Activated CD4-positive, alpha-beta T cell treated with anti-CD3 and anti-CD28 coated beads, Interleukin-2, amount 10 ng/mL, durations not matched to agents 24 days and 14 days (primary cell): ENCODE data around the gene BTG1. TPM values are rescaled to one million over a fixed set of nuclear protein-coding genes. Genes with fewer than 3 reads are reported as not detected.
A peak's percentile ranks its signal among the peaks of the same experiment; 100 is the strongest.

Source experiments
- DNase-seq: peaks from one replicate; pipeline ENCODE4 v3.0.0; 2022
- H3K27ac Mint-ChIP-seq: one replicate; pipeline ENCODE4 v1.8.0; 2022; ENCODE audit warnings: mild to moderate bottlenecking, mixed read lengths
- H3K27me3 Mint-ChIP-seq: one replicate; pipeline ENCODE4 v1.8.0; 2022; ENCODE audit warnings: mixed read lengths
- H3K36me3 Mint-ChIP-seq: one replicate; pipeline ENCODE4 v1.8.0; 2022; ENCODE audit warnings: low read depth, mild to moderate bottlenecking, mixed read lengths
- H3K4me1 Mint-ChIP-seq: one replicate; pipeline ENCODE4 v1.8.0; 2021; ENCODE audit warnings: mixed read lengths
- H3K4me3 Mint-ChIP-seq: one replicate; pipeline ENCODE4 v1.8.0; 2022; ENCODE audit warnings: mild to moderate bottlenecking, moderate library complexity, mixed read lengths
- H3K9me3 Mint-ChIP-seq: one replicate; pipeline ENCODE4 v1.8.0; 2021; ENCODE audit warnings: mixed read lengths
- intact Hi-C: fragments of 100-400 bp; cut with micrococcal nuclease; formaldehyde crosslinking; loops from one replicate; pipeline ENCODE4 v1.15.1; 2023
- total RNA-seq: library from RNA; stranded (reverse); gene quantifications from 2 replicates; pipeline ENCODE4 v1.2.3, GENCODE V29; 2022

The BTG1 gene
- total RNA-seq, 1 donor from 2014 or later, result 84.2 TPM

DNA sequence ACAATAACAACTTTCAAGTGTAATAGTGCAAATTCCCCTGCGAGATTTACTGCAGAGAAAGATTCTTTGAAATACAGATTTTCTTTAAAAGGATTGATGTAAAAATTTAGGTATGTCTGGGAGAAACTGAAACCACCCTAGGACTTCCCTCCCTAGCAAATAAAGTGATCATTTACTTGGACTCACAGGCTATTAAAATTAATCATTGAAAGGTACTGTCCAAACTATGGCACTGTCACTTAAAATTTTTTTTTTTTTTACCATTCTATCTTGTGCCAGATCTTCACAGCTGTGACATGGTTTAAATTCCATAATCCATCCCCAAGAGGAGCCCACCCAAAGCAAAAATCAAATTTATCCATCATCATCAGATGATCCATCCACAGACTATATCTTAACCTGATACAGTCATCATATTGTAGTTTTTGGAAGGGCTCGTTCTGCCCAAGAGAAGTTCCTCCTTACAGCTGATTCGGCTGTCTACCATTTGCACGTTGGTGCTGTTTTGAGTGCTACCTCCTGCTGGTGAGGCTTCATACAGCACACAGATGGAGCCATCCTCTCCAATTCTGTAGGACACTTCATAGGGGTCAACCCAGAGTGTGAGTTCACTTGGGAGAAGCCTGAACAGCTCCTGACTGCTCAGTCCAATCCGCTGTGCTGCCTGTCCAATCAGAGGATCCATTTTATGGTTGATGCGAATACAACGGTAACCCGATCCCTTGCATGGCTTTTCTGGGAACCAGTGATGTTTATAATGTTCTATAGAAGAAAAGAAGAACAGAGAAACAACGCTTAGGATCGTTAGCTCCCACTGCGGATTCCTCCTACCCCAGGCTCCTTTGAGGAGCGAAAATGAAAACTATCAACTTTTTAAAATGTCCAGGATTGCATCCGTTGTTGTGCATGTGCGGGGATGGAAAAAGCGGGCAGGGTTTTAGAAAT lies 1.7 kb downstream of the BTG1 start:
- peak overlapping the region; percentile 96 for H3K27ac Mint-ChIP-seq
- peaks cover 70% of the 10 kb centered on the region for H3K36me3 Mint-ChIP-seq
- peaks cover 32% of the 10 kb centered on the region for H3K4me1 Mint-ChIP-seq
- H3K27me3 Mint-ChIP-seq, result no peaks in the 10 kb centered on the region
- peak; percentile 92 for DNase-seq
- H3K4me3 Mint-ChIP-seq, result peak overlapping the region; percentile 99
- intact Hi-C loops, result loop anchor here (1.0 to 5.0 kb wide), 7 partner anchors 13 to 762 kb away; no protein-coding TSS in a partner anchor
- no peaks in the 10 kb centered on the region for H3K9me3 Mint-ChIP-seq

DNA sequence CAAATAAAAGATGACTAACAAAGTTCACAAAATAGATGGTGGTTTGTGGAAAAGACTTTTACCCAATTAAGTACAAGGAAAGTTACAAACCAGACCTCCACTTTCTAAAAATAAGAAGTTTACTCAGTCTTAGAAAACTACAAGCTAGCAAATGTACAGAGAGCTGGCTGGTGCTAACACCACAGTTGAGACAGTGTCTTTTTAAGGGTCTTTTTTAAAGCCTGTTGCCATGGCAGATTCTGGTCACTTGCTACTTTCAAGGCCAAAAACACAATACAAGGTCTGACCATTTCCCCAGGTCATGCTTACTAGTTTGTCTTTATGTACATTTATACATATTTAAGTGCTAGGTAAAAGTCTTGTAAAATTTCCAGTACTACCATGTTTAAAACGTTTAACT lies 2.4 kb downstream of the BTG1 start:
- Mint-ChIP-seq H3K4me3 (peak overlapping the region; percentile 99), H3K9me3 (no peaks in the 10 kb centered on the region), H3K27me3 (no peaks in the 10 kb centered on the region), H3K27ac (peak overlapping the region; percentile 96), H3K4me1 (peaks cover 31% of the 10 kb centered on the region), H3K36me3 (peaks cover 73% of the 10 kb centered on the region)
- peak; percentile 64 for DNase-seq
- intact Hi-C loops, result loop anchor here (1.0 to 5.0 kb wide), 3 partner anchors 113 to 566 kb away; no protein-coding TSS in a partner anchor

- Mint-ChIP-seq H3K4me3 (peak overlapping the region; percentile 99), H3K36me3 (peaks cover 80% of the 10 kb centered on the region), H3K27me3 (no peaks in the 10 kb centered on the region), H3K27ac (peak overlapping the region; percentile 96), H3K9me3 (no peaks in the 10 kb centered on the region), H3K4me1 (peaks cover 35% of the 10 kb centered on the region)
- intact Hi-C loops, result loop anchor here (2.0 to 5.0 kb wide), 2 partner anchors 152 to 565 kb away; no protein-coding TSS in a partner anchor
- peak; percentile 62 for DNase-seq
These were observed 3.3 kb downstream of the BTG1 start for GRCh38 chr12:92142251-92142926.

DNA sequence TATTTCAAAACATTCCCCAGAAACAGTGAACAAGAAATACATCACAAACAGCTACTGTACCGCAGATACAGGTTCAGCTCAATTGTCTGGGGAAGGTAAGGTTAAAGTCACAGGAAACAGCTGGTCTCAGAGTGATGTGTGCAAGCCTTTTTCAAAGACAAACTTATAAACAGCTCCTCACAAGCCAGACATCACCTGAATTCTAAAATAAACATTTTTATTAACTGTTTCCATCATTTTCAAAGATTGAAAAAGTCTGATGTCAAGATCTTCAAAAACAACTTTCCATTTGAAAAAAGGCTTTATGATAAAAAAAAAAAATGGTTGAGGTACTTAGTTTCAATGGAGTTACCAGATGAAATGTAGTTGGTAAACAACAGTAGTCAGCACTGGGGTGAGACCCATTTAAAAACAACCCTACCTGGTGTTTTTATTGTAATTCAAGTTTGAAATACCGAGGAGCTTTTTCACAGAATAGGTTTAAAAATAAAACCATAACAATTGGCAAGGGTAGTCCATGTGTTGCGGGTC lies 4.0 kb downstream of the BTG1 start:
- peak overlapping the region; percentile 57 for H3K27ac Mint-ChIP-seq
- no peaks in the 10 kb centered on the region for H3K9me3 Mint-ChIP-seq
- H3K4me3 Mint-ChIP-seq, result peak overlapping the region; percentile 99
- peak; percentile 79 for DNase-seq
- intact Hi-C loops, result loop anchor here (2.0 to 5.0 kb wide), 2 partner anchors 151 to 564 kb away; no protein-coding TSS in a partner anchor
- no peaks in the 10 kb centered on the region for H3K27me3 Mint-ChIP-seq
- H3K4me1 Mint-ChIP-seq, result peaks cover 39% of the 10 kb centered on the region
- peaks cover 83% of the 10 kb centered on the region for H3K36me3 Mint-ChIP-seq

GRCh38 chr12:92140896-92141536 lies 4.6 kb downstream of the BTG1 start:
- intact Hi-C loops, result loop anchor here (5.0 kb wide), 1 partner anchor 564 kb away; no protein-coding TSS in a partner anchor
- Mint-ChIP-seq H3K4me3 (peak overlapping the region; percentile 99), H3K27me3 (no peaks in the 10 kb centered on the region), H3K27ac (peak overlapping the region; percentile 57), H3K36me3 (peaks cover 85% of the 10 kb centered on the region), H3K9me3 (no peaks in the 10 kb centered on the region), H3K4me1 (peaks cover 45% of the 10 kb centered on the region)
- peak; percentile 55 for DNase-seq

- Mint-ChIP-seq H3K27me3 (no peaks in the 10 kb centered on the region), H3K4me1 (peaks cover 48% of the 10 kb centered on the region), H3K27ac (peak overlapping the region; percentile 57), H3K9me3 (no peaks in the 10 kb centered on the region), H3K36me3 (peaks cover 83% of the 10 kb centered on the region), H3K4me3 (peak overlapping the region; percentile 99)
- intact Hi-C loops, result loop anchor here (5.0 kb wide), 1 partner anchor 563 kb away; no protein-coding TSS in a partner anchor
- no peak for DNase-seq
These were observed 5.5 kb downstream of the BTG1 start for GRCh38 chr12:92140156-92140555.

- peak; percentile 69 for DNase-seq
- intact Hi-C loops, result loop anchor here (5.0 kb wide), 2 partner anchors 452 to 562 kb away; no protein-coding TSS in a partner anchor
- Mint-ChIP-seq H3K27me3 (no peaks in the 10 kb centered on the region), H3K36me3 (peaks cover 87% of the 10 kb centered on the region), H3K4me3 (peak overlapping the region; percentile 99), H3K9me3 (no peaks in the 10 kb centered on the region), H3K4me1 (peaks cover 53% of the 10 kb centered on the region), H3K27ac (peak overlapping the region; percentile 57)
These were observed 6.0 kb downstream of the BTG1 start for GRCh38 chr12:92139634-92140150.

GRCh38 chr12:92138626-92139025 lies 7.0 kb downstream of the BTG1 start:
- Mint-ChIP-seq H3K36me3 (peaks cover 81% of the 10 kb centered on the region), H3K27ac (peak overlapping the region; percentile 82), H3K9me3 (no peaks in the 10 kb centered on the region), H3K4me1 (peaks cover 60% of the 10 kb centered on the region), H3K4me3 (peak overlapping the region; percentile 99), H3K27me3 (no peaks in the 10 kb centered on the region)
- DNase-seq, result no peak
- intact Hi-C loops, result loop anchor here (5.0 kb wide), 1 partner anchor 451 kb away; no protein-coding TSS in a partner anchor

- DNase-seq, result peak; percentile 62
- no peaks in the 10 kb centered on the region for H3K27me3 Mint-ChIP-seq
- peaks cover 65% of the 10 kb centered on the region for H3K4me1 Mint-ChIP-seq
- intact Hi-C loops, result loop anchor here (5.0 kb wide), 1 partner anchor 451 kb away; no protein-coding TSS in a partner anchor
- no peaks in the 10 kb centered on the region for H3K9me3 Mint-ChIP-seq
- peak overlapping the region; percentile 99 for H3K4me3 Mint-ChIP-seq
- peak overlapping the region; percentile 82 for H3K27ac Mint-ChIP-seq
- peaks cover 76% of the 10 kb centered on the region for H3K36me3 Mint-ChIP-seq
These were observed 7.5 kb downstream of the BTG1 start for GRCh38 chr12:92138144-92138543.

- Mint-ChIP-seq H3K4me3 (peak overlapping the region; percentile 99), H3K27me3 (no peaks in the 10 kb centered on the region), H3K4me1 (peaks cover 66% of the 10 kb centered on the region), H3K27ac (peak overlapping the region; percentile 82), H3K36me3 (peaks cover 66% of the 10 kb centered on the region), H3K9me3 (no peaks in the 10 kb centered on the region)
- DNase-seq, result peak; percentile 60
- intact Hi-C loops, result loop anchor here (1.0 to 5.0 kb wide), 3 partner anchors 8 to 450 kb away; partner anchors contain the start of gene BTG1
These were observed 8.5 kb downstream of the BTG1 start for GRCh38 chr12:92136965-92137721.

- peaks cover 76% of the 10 kb centered on the region for H3K4me1 Mint-ChIP-seq
- intact Hi-C loops, result loop anchor here (5.0 kb wide), 1 partner anchor 449 kb away; no protein-coding TSS in a partner anchor
These were observed 9.5 kb downstream of the BTG1 start for GRCh38 chr12:92136026-92136730.

More at GRCh38 chr12:92136026-92136730, 9.5 kb downstream of the BTG1 start:
- Mint-ChIP-seq H3K36me3 (peaks cover 62% of the 10 kb centered on the region), H3K27me3 (no peaks in the 10 kb centered on the region), H3K4me3 (peak overlapping the region; percentile 99), H3K27ac (peak overlapping the region; percentile 82), H3K9me3 (no peaks in the 10 kb centered on the region)
- DNase-seq, result peak; percentile 64
